B cell (primary cell): ENCODE measurements around the gene IGFALS. TPM values are rescaled to one million over a fixed set of nuclear protein-coding genes. Genes with fewer than 3 reads are reported as not detected.

ENCODE experiments used
- ATAC-seq: fragments of 200-7000 bp; cut with Tn5 transposase; one replicate; pipeline ENCODE4 v1.10.0; 2021; ENCODE audit warnings: low read depth, mild to moderate bottlenecking, moderate number of reproducible peaks, moderate library complexity
- CTCF ChIA-PET: fragments of 350-600 bp; sonication (Branson Sonifier 250); formaldehyde crosslinking; loops from one replicate; lab custom pipeline; 2021; ENCODE audit warnings: antibody characterized with exemption, inconsistent platforms; lab: Charles Lee
- POLR2A ChIA-PET: fragments of 350-600 bp; sonication (Branson Sonifier 250); formaldehyde crosslinking; loops from one replicate; lab custom pipeline; 2021; ENCODE audit warnings: antibody characterized with exemption; lab: Charles Lee
- DNase-seq: peaks from one replicate; pipeline ENCODE4 v3.0.0; 2013
- H2AFZ ChIP-seq: 2 replicates; pipeline ENCODE4 v1.6.1; 2012; ENCODE audit warnings: mild to moderate bottlenecking, low read depth, low read length; ENCODE audit not compliant: insufficient read depth, poor library complexity, severe bottlenecking
- H3K27ac ChIP-seq, 2 donors: 1 replicate in 1 of 2; 2 replicates in 1 of 2; pipeline ENCODE4 v1.5.1; 2012 to 2013; ENCODE audit warnings: low read length in 2 of 2, mild to moderate bottlenecking in 2 of 2, moderate library complexity in 1 of 2
- H3K27me3 ChIP-seq, 4 experiments: fragments of 200-600 bp in 1 of 4; sonication (generic) in 1 of 4; replicated peaks in 1 of 4; 1 replicate in 2 of 4; 2 replicates in 2 of 4; pipeline versions ENCODE4 v1.6.1 to v1.7.0; 2013 to 2016; ENCODE audit warnings: low read length in 3 of 4, mild to moderate bottlenecking in 2 of 4, mixed read lengths in 1 of 4, moderate library complexity in 1 of 4; ENCODE audit not compliant: insufficient read depth in 4 of 4, control insufficient read depth in 3 of 4; ENCODE audit errors: control extremely low read depth in 1 of 4
- H3K36me3 ChIP-seq, 2 experiments: replicated peaks in 1 of 2; 1 replicate in 1 of 2; 2 replicates in 1 of 2; pipeline versions ENCODE4 v1.6.1 to v1.7.1; 2013; ENCODE audit warnings: low read length in 1 of 2; ENCODE audit not compliant: insufficient read depth in 2 of 2, control insufficient read depth in 1 of 2; ENCODE audit errors: control extremely low read depth in 1 of 2, extremely low read depth in 1 of 2
- H3K4me1 ChIP-seq, 2 donors: fragments of 200-600 bp in 1 of 2; sonication (generic) in 1 of 2; 1 replicate in 1 of 2; 2 replicates in 1 of 2; pipeline versions ENCODE4 v1.5.1 to v1.6.1; 2013 to 2017; ENCODE audit warnings: low read length in 2 of 2; ENCODE audit not compliant: control insufficient read depth in 2 of 2, insufficient read depth in 2 of 2
- H3K4me2 ChIP-seq: replicated peaks from 2 replicates; pipeline ENCODE3; 2012; ENCODE audit warnings: mild to moderate bottlenecking, low read depth, low read length; ENCODE audit not compliant: poor library complexity, severe bottlenecking
- H3K4me3 ChIP-seq, 5 experiments: fragments of 200-600 bp in 1 of 5; sonication (generic) in 1 of 5; 1 replicate in 3 of 5; 2 replicates in 2 of 5; pipeline versions ENCODE4 v1.5.1 to v1.7.0; 2011 to 2016; ENCODE audit warnings: low read length in 4 of 5, mild to moderate bottlenecking in 4 of 5, low read depth in 2 of 5, control low read depth in 1 of 5, moderate library complexity in 1 of 5; ENCODE audit not compliant: insufficient read depth in 1 of 5; ENCODE audit errors: control extremely low read depth in 1 of 5, extremely low read depth in 1 of 5
- H3K79me2 ChIP-seq: fragments of 200-600 bp; sonication (generic); one replicate; pipeline ENCODE4 v1.6.0; 2016; ENCODE audit warnings: low read length; ENCODE audit not compliant: control insufficient read depth, insufficient read depth
- H3K9ac ChIP-seq: fragments of 200-600 bp; sonication (generic); 2 replicates; pipeline ENCODE4 v1.6.1; 2017; ENCODE audit warnings: mild to moderate bottlenecking, low read length, moderate library complexity
- H3K9me3 ChIP-seq, 3 donors: one replicate each; pipeline versions ENCODE4 v1.6.1 to v1.7.1; 2013; ENCODE audit warnings: low read length in 2 of 3; ENCODE audit not compliant: control insufficient read depth in 2 of 3, insufficient read depth in 1 of 3; ENCODE audit errors: control extremely low read depth in 1 of 3
- H4K20me1 ChIP-seq: 2 replicates; pipeline ENCODE4 v1.6.0; 2012; ENCODE audit warnings: mild to moderate bottlenecking, low read length; ENCODE audit not compliant: insufficient read depth, control insufficient read depth, poor library complexity, severe bottlenecking
- H3K27ac Mint-ChIP-seq: one replicate; pipeline ENCODE4 v1.8.0; 2021; ENCODE audit warnings: mixed read lengths
- H3K27me3 Mint-ChIP-seq: one replicate; pipeline ENCODE4 v1.8.0; 2021; ENCODE audit warnings: mixed read lengths
- H3K4me1 Mint-ChIP-seq: one replicate; pipeline ENCODE4 v1.8.0; 2021; ENCODE audit warnings: mixed read lengths
- H3K4me3 Mint-ChIP-seq: one replicate; pipeline ENCODE4 v1.8.0; 2021; ENCODE audit warnings: mixed read lengths
- H3K9me3 Mint-ChIP-seq: one replicate; pipeline ENCODE4 v1.8.0; 2022; ENCODE audit warnings: mixed read lengths; ENCODE audit not compliant: insufficient read depth
- EZH2 ChIP-seq: IDR thresholded peaks from 2 replicates; pipeline ENCODE4 v1.6.1; 2012; ENCODE audit warnings: borderline replicate concordance, low read depth, mild to moderate bottlenecking, moderate library complexity, low read length; ENCODE audit not compliant: insufficient read depth, poor library complexity, severe bottlenecking
- WGBS: methylation state at CpG from one replicate; pipeline ENCODE4 v1.1.5; 2013; ENCODE audit warnings: missing lambda C conversion rate; ENCODE audit not compliant: insufficient coverage; 5-methylcytosine and 5-hydroxymethylcytosine counted together
- intact Hi-C: fragments of 100-400 bp; cut with micrococcal nuclease; formaldehyde crosslinking; loops from one replicate; pipeline ENCODE4 v1.10.0; 2022
- polyA plus RNA-seq: library from polyadenylated mRNA; depleted of rRNA; stranded (reverse); fragments of >200 nt; gene quantifications from 2 replicates; pipeline ENCODE4 v1.2.3, GENCODE V29; 2012
- total RNA-seq, 2 donors: library from RNA; stranded (reverse); fragments of 120-200 nt in 1 of 2; gene quantifications; 1 replicate in 1 of 2; 2 replicates in 1 of 2; pipeline versions ENCODE4 v1.2.3 to v1.2.4, GENCODE V29; 2013 to 2022
- TF ChIP-seq, protein P1 (sequence below): fragments of 200-600 bp; IDR thresholded peaks from one replicate; pipeline ENCODE4 v1.8.0; 2022; ENCODE audit warnings: antibody characterized with exemption, mild to moderate bottlenecking

The IGFALS gene
- total and polyA plus RNA-seq, 2 donors (not counting 1 experiment from before 2014, with no cell fraction given), result 0.49 TPM; not detected in 1

DNA sequence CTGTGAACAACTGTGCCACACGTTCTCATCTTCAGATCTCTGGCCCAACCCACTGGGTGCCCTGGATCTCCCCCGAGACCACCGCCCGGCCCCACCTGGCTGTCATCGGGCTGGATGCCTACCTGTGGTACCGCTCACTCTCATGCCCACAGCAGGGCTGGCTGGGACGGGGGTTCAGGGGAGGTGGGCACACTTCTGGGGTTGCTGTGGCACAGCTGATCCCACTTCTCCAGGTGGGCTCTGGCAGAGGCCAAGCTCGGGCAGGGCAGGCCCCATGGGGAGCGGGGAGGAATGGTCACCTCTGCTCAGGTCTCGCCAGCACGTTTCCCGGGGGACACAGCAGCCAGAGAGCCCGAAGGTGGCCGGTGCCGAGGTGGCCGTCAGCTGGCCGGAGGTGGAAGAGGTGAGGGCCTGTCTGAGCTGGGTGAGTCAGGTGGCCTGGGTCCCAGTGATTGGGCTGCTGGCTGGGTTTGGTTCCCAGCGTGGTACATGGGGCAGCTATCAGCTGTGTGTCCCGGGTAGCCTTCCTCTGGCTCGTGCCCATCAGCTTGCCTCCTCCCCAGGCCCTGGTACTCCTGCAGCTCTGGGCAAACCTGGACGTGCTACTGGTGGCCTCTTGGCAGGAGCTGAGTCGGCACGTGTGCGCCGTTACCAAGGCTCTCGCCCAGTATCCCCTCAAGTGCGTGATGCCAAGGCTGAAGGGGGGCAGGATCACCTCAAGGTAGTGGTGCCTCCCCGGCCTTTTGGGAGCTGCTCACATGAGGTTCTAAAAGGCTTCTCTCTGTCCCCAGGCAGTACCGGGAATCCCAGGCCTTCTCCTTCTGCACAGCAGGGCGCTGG is 18.3 kb downstream of the IGFALS start:
- ChIA-PET POLR2A (no interaction called here), CTCF (interaction anchor here (1.5 kb wide), 1 partner anchor 8 kb away, joined by 9 read pairs; the partner anchor contains the start of genes NUBP2 and SPSB3)
- no peaks in the 10 kb centered on the region for H3K27me3 Mint-ChIP-seq
- Histone ChIP-seq H3K9ac (no peak overlapping the region), H3K4me1 (peaks cover 21 to 38% of the 10 kb centered on the region in 2 donors), H3K27ac (no peak overlapping the region), H3K27me3 (no peaks in the 10 kb centered on the region), H3K9me3 (no peaks in the 10 kb centered on the region), H3K4me2 (no peak overlapping the region), H3K4me3 (no peak overlapping the region), H4K20me1 (peaks cover 71% of the 10 kb centered on the region), H3K79me2 (peaks cover 38% of the 10 kb centered on the region), H2AFZ (no peak overlapping the region), H3K36me3 (peaks cover 0 to 29% of the 10 kb centered on the region in 2 experiments)
- peaks cover 24% of the 10 kb centered on the region for H3K4me1 Mint-ChIP-seq
- WGBS, result 97% methylated on average over 30 of the region's 30 CpGs
- no peak for ATAC-seq
- H3K27ac Mint-ChIP-seq, result no peak overlapping the region
- no peak for DNase-seq
- intact Hi-C loops, result no loop called here
- no peak for TF ChIP-seq EZH2
- TF ChIP-seq, protein P1, sequence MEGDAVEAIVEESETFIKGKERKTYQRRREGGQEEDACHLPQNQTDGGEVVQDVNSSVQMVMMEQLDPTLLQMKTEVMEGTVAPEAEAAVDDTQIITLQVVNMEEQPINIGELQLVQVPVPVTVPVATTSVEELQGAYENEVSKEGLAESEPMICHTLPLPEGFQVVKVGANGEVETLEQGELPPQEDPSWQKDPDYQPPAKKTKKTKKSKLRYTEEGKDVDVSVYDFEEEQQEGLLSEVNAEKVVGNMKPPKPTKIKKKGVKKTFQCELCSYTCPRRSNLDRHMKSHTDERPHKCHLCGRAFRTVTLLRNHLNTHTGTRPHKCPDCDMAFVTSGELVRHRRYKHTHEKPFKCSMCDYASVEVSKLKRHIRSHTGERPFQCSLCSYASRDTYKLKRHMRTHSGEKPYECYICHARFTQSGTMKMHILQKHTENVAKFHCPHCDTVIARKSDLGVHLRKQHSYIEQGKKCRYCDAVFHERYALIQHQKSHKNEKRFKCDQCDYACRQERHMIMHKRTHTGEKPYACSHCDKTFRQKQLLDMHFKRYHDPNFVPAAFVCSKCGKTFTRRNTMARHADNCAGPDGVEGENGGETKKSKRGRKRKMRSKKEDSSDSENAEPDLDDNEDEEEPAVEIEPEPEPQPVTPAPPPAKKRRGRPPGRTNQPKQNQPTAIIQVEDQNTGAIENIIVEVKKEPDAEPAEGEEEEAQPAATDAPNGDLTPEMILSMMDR, result no peak
- H3K4me3 Mint-ChIP-seq, result peak overlapping the region; percentile 95
- H3K9me3 Mint-ChIP-seq, result no peaks in the 10 kb centered on the region

DNA sequence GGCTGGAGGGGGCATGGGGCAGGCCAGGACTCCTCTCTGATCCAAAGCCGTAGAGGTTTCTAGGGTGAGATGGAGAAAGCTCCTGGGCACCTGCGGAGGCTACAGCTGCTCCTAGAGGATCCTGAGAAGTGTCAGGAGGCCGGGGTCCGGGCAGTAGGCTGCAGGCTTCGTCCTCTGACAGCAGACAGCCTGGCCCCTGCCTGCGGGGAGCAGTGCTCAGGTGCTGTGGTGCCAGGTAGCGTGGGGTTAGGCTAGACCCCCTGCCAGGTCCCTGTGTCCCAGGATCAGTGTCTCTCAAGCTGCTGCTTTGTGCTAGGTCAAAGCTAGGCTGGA is 19.1 kb downstream of the IGFALS start:
- TF ChIP-seq EZH2, result no peak
- DNase-seq (no peak), ATAC-seq (no peak)
- no peak overlapping the region for H3K27ac Mint-ChIP-seq
- peaks cover 0 to 26% of the 10 kb centered on the region in 2 experiments for H3K36me3 ChIP-seq
- H3K27ac ChIP-seq, result no peak overlapping the region
- CTCF ChIA-PET, result interaction anchor here (0.8 to 1.5 kb wide), 3 partner anchors 9 to 367 kb away, joined by 3 to 9 read pairs (median 3); partner anchors contain the start of genes NUBP2, RPS2 and SPSB3
- no peaks in the 10 kb centered on the region for H3K9me3 Mint-ChIP-seq
- H3K79me2 ChIP-seq, result peaks cover 31% of the 10 kb centered on the region
- no peaks in the 10 kb centered on the region for H3K27me3 ChIP-seq
- intact Hi-C loops, result loop anchor here (5.0 kb wide), 2 partner anchors 153 to 362 kb away; partner anchors contain the start of gene UNKL
- no peak overlapping the region for H3K4me3 ChIP-seq
- POLR2A ChIA-PET, result interaction anchor here (1.0 to 4.4 kb wide), 2 partner anchors 8 to 53 kb away, joined by 3 to 27 read pairs; partner anchors contain the start of genes NUBP2 and SPSB3
- peaks cover 27% of the 10 kb centered on the region for H3K4me1 Mint-ChIP-seq
- peak overlapping the region; percentile 99 for H3K4me2 ChIP-seq
- H3K4me3 Mint-ChIP-seq, result peak overlapping the region; percentile 95
- H3K9me3 ChIP-seq, result no peaks in the 10 kb centered on the region
- 90% methylated on average over 7 of the region's 7 CpGs for WGBS
- H3K27me3 Mint-ChIP-seq, result no peaks in the 10 kb centered on the region
- H3K9ac ChIP-seq, result no peak overlapping the region
- peaks cover 71% of the 10 kb centered on the region for H4K20me1 ChIP-seq
- H2AFZ ChIP-seq, result no peak overlapping the region
- H3K4me1 ChIP-seq, result peaks cover 22 to 41% of the 10 kb centered on the region in 2 donors
